ENCODE results near the gene UMODL1. TPM values are rescaled to one million over a fixed set of nuclear protein-coding genes. Genes with fewer than 3 reads are reported as not detected.

UMODL1 gene
- total RNA-seq, 1 experiment from 2014 or later = 0.18 TPM

GRCh38 chr21:42079008-42079938 is 8.2 kb downstream of the UMODL1 start:
- ChIA-PET POLR2A (no interaction called here), CTCF (no interaction called here)
- no TSS peak for BruUV-seq (replicated peaks)
- no peak overlapping the region for H3K27ac ChIP-seq (ENCODE audit: low read length)
- TF ChIP-seq SIN3A (IDR thresholded peaks at IDR 0.05; ENCODE audit: borderline replicate concordance, insufficient read depth, low read depth, low read length) = no peak
- no peak for TF ChIP-seq TCF7L2 (IDR thresholded peaks at IDR 0.05; ENCODE audit: low read depth, low read length)
- TF ChIP-seq CTCF (IDR thresholded peaks at IDR 0.05) = no peak
- no peak for TF ChIP-seq REST (IDR thresholded peaks at IDR 0.05; ENCODE audit: insufficient read depth in 1 of 2, low read depth in 2 of 2, low read length in 1 of 2)
- TF ChIP-seq POLR2AphosphoS5 (IDR thresholded peaks at IDR 0.05; ENCODE audit: low read depth, low read length) = no peak
- no peak for ATAC-seq
- no peaks in the 10 kb centered on the region for H3K4me1 ChIP-seq (ENCODE audit: control insufficient read depth, insufficient read depth, low read length)
- H3K27me3 ChIP-seq (ENCODE audit: control insufficient read depth, insufficient read depth, low read length) = no peaks in the 10 kb centered on the region
- intact Hi-C loops (cut with micrococcal nuclease; ENCODE audit: unreplicated experiment) (no loop called here), in situ Hi-C loops (cut with HindIII; ENCODE audit: low pct_unique_long_range_greater_than_20kb, low sequenced_read_pairs) (no loop called here)
- no peak overlapping the region for H3K4me3 ChIP-seq (ENCODE audit: low read depth in 2 of 2, low read length in 2 of 2)
- DNase-seq (ENCODE audit: low read depth, low spot score) = no peak
- no peaks in the 10 kb centered on the region for H3K9me3 ChIP-seq (ENCODE audit: control insufficient read depth, insufficient read depth, low read depth, low read length)
- H3K36me3 ChIP-seq (ENCODE audit: control insufficient read depth, insufficient read depth, low read length) = no peaks in the 10 kb centered on the region

DNA sequence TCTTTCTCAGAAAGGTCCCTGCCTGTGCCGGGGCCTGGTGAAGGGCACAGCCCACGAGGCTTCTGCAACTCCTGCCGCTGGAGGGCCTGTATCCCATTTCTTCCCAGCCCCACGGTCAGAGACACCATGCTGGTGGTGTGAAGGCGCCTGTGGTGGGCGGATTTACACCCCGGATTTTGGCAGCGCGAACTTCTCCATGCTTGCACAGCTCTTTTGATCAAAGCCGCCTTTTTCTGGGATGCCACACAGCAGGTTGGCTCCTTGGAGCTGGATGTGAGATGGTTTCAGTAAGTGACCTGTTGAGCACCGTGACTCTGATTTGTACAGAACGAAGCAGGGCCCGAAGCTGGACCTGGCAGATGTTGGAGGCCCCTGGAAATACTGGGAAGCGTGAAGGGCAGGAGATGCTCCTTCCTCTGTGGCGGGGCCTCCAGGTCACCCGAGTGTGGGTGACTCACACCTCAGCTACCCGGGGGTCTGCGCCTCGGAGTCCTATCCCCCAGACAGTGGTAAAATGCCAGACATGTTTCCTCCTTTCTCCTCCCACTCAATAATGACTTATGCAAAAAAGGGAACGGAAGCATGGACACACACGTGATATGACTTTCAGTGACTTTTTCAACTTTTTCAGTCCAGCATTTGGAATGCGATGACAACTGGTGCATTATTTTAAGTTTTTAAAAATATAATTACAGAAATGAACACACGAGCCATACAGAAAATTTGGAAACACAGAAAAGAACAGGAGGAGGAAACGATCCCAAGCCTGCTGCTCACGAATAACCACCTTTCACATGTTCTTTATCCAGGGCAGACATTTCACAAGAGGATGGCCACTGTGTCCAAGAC is 9.0 kb downstream of the UMODL1 start:
- BruUV-seq (replicated peaks) = no TSS peak
- H3K9me3 ChIP-seq (ENCODE audit: control insufficient read depth, insufficient read depth, low read depth, low read length) = no peaks in the 10 kb centered on the region
- no peaks in the 10 kb centered on the region for H3K36me3 ChIP-seq (ENCODE audit: control insufficient read depth, insufficient read depth, low read length)
- intact Hi-C loops (cut with micrococcal nuclease; ENCODE audit: unreplicated experiment) = no loop called here
- in situ Hi-C loops (cut with HindIII; ENCODE audit: low pct_unique_long_range_greater_than_20kb, low sequenced_read_pairs) = no loop called here
- POLR2A ChIA-PET = no interaction called here
- DNase-seq (ENCODE audit: low read depth, low spot score) (no peak), ATAC-seq (no peak)
- CTCF ChIA-PET = no interaction called here
- H3K27me3 ChIP-seq (ENCODE audit: control insufficient read depth, insufficient read depth, low read length) = no peaks in the 10 kb centered on the region
- H3K27ac ChIP-seq (ENCODE audit: low read length) = no peak overlapping the region
- H3K4me3 ChIP-seq (ENCODE audit: low read depth in 2 of 2, low read length in 2 of 2) = no peak overlapping the region
- TF ChIP-seq CTCF (IDR thresholded peaks at IDR 0.05) (no peak), REST (IDR thresholded peaks at IDR 0.05; ENCODE audit: insufficient read depth in 1 of 2, low read depth in 2 of 2, low read length in 1 of 2) (no peak), TCF7L2 (IDR thresholded peaks at IDR 0.05; ENCODE audit: low read depth, low read length) (no peak), POLR2AphosphoS5 (IDR thresholded peaks at IDR 0.05; ENCODE audit: low read depth, low read length) (no peak), SIN3A (IDR thresholded peaks at IDR 0.05; ENCODE audit: borderline replicate concordance, insufficient read depth, low read depth, low read length) (no peak)
- H3K4me1 ChIP-seq (ENCODE audit: control insufficient read depth, insufficient read depth, low read length) = no peaks in the 10 kb centered on the region
